HFF-Myc (cell line): ENCODE measurements around the gene FSTL4.

Source experiments
- DNase-seq: peaks from one replicate; pipeline ENCODE4 v3.0.0-alpha.2; 2011; ENCODE audit warnings: low read depth; ENCODE audit errors: extremely low read depth
- H3K4me3 ChIP-seq: replicated peaks from 2 replicates; pipeline ENCODE4 v1.5.1; 2011; ENCODE audit warnings: low read depth, mild to moderate bottlenecking, control low read depth, low read length
- CTCF ChIP-seq: IDR thresholded peaks from 2 replicates; pipeline ENCODE4 v1.5.1; 2012; ENCODE audit warnings: mild to moderate bottlenecking, low read depth, low read length, control low read depth; ENCODE audit errors: missing control alignments

FSTL4 gene

GRCh38 chr5:133295520-133295919 is 316.8 kb downstream of the FSTL4 start:
- H3K4me3 ChIP-seq, result no peak overlapping the region
- no peak for DNase-seq
- TF ChIP-seq CTCF, result no peak

DNA sequence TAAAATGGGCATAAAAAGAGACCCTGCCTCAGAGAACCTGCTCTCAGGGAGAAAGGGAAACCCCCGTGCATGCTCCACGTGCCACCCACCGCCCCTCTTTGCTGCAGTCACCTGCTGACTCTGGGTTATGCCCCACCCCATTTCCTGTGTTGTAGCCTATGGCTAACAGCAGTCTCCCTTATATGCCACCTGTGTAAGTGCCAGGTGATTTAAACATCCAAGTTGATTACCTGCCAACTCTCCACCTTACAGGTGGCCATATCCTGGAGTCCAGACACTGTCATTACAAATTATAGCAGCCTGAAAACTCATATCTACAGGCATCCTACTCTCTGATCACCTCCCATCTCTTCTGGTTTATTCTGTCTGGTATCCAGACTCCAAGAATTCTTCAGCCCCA is 318.0 kb downstream of the FSTL4 start:
- TF ChIP-seq CTCF, result no peak
- no peak for DNase-seq
- no peak overlapping the region for H3K4me3 ChIP-seq

- DNase-seq, result no peak
- TF ChIP-seq CTCF, result no peak
Observed at GRCh38 chr5:133293960-133294359, 318.4 kb downstream of the FSTL4 start.

GRCh38 chr5:133292300-133292699 is 320.0 kb downstream of the FSTL4 start:
- no peak overlapping the region for H3K4me3 ChIP-seq
- DNase-seq, result no peak
- TF ChIP-seq CTCF, result no peak

More at GRCh38 chr5:133293960-133294359, 318.4 kb downstream of the FSTL4 start:
- H3K4me3 ChIP-seq, result no peak overlapping the region

GRCh38 chr5:133291524-133291923 is 320.8 kb downstream of the FSTL4 start:
- H3K4me3 ChIP-seq, result no peak overlapping the region
- DNase-seq, result no peak
- TF ChIP-seq CTCF, result no peak

DNA sequence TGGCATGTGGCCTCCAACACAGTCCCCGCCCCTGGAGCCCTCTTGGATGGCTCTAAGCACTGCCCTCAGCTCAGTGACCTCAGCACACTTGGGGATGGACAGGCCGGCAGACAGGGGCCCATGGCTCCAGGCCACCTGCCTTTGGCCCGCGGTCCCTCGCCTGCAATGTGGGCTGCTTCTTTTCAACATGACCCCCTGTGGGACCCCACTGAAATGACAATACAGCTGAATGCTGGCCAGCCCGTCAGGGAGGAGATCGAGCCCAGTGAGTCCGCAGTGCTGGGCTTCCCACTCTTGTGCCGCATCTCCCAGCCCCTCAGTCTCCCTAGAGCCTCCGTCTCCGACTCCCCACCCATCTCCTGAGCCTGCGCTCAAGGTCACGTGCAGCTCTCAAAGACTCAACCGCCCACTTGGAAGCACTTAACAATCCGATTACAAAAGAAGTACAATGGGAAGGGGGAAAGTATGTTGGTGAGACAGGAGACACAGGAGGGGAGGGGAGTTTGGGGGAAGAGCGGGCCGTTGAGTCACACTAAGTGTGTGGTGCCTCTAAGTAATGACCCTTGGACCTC is 321.6 kb downstream of the FSTL4 start:
- no peak for TF ChIP-seq CTCF
- no peak overlapping the region for H3K4me3 ChIP-seq
- no peak for DNase-seq
